ENCODE data around the gene INKA2.

INKA2 gene

DNA sequence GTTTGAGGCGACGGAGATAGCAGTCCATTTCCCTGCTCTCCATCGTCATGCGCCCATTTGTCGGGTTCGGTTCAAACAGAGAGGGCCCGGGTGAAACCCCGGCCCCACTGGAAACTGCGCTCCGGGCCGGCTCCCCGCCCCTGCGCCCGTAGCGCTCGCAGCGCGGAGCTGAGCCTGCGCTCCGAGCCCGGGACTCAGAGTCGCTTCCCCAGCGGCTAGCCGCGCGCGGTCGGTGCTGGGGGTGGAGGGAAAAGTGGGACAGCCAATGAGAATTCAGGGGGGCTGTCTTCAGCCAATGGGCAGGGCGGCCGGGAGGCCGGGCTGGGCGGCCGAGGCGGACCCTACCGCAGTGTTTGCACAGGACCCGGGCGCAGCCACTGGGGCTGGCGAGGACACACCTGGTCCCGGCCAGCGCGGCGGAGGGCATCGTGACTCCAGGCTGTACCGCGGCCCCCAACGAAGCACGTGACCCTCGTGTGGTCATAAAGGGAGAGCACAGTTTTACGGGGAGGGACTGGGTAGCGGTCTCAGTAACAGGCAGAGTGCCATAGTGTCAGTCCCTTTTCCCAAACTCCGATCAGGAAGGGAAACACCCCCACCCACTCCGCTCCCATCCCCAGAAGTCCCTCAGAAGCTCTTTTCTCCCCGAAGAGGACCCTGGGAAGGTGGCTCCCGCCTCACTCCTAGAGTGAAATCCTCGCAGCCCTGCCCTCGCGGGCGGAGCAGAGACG is at the start of gene INKA2:
Gene INKA2 (minus strand): TSS at position 202 of the 731 bp plus-strand sequence. CDS start 153 bp downstream, at position 49.
- DNase-seq (ENCODE audit: low spot score) = peak; percentile 72

DNA sequence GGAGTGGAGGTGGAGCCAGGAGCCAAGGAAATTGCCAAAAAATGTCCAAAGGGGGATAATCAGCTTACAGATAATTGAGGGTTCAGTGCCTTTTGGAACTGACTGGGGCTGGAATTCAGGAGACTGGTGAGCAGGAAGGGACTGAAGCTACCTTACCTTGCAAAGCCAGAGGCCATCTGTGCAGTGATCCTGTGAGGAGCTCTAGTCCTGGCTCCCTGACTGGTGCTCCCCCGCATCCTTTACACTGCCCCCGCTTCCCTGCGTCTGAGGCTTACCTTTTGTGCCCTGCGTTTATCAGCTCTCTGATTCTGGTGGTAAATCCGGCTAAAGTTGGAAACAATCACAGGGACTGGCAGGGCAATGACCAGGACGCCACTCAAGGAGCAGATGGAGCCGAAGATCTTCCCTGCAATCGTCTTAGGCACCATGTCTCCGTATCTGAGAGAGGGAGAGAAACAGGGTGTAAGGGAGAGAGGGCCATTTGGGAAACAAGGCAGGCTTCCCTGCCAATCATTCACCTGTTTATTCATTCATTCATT is 47.5 kb upstream of the INKA2 start:
- no peak for DNase-seq (ENCODE audit: low spot score)

- DNase-seq (ENCODE audit: low spot score) = no peak
These were observed 45.2 kb upstream of the INKA2 start for GRCh38 chr1:111784273-111784901.

DNA sequence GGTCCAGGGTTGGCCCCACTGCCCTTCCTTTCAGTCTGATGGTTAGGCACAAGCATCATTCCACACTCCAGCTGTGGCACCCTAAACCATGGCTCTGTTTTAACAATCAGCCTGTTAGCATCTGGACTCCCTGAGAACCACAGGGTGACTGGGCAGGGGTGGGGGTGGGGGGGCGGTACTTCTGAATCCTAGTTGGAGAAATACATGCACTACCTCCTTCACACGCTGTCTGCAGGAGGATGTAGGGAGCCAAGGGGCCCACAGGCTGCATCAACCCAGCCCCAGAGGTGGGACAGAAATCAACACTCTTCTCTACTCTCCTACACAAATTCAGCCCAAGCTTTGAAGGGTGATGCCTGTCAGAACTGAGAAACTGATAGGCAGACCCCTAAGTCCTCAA is 40.4 kb upstream of the INKA2 start:
- no peak for DNase-seq (ENCODE audit: low spot score)

GRCh38 chr1:111778541-111779051 is 39.4 kb upstream of the INKA2 start:
- no peak for DNase-seq (ENCODE audit: low spot score)

- DNase-seq (ENCODE audit: low spot score) = no peak
These were observed 38.9 kb upstream of the INKA2 start for GRCh38 chr1:111778066-111778465.

GRCh38 chr1:111777301-111777700 is 38.1 kb upstream of the INKA2 start:
- DNase-seq (ENCODE audit: low spot score) = no peak

DNA sequence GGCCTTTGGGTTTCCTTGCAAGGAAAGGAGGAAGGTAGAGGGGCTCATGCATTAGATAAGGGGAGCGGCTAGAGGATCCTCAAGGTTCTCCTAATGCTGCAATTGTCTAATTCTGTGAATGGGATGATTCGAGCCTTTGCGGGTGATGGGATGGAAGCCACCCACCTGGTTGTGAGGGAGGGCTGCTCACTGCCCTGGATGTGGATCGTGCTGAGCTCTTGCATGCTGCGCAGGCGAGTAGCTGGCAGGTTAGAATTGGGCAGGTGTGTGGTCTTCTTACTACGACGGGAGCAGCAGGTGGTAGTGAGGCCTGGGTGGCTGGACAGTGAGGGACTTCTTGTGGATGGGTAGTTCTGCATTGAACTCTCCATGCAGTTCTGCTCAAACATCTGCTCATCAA is 37.7 kb upstream of the INKA2 start:
- DNase-seq (ENCODE audit: low spot score) = no peak

GRCh38 chr1:111776391-111776790 is 37.2 kb upstream of the INKA2 start:
- no peak for DNase-seq (ENCODE audit: low spot score)

DNA sequence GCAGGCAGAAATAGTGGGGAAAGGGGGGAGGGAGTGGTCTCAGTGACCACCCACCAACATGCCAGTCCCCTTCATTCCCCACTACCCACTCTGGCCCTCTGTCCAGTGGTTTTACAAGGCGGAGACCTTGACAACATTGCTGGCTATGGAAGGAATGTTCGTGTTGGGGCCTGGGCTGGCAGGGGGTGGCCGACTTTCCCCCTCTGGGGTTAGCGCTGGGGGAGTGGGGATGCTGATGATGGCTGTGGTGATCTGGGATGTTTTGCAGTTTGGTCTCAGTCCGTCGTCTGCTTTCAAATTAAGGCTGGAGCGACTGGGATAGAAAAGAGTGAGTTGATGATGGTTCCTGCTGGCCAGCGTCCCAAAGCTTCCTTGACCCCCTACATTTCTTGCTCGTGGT is 36.8 kb upstream of the INKA2 start:
- DNase-seq (ENCODE audit: low spot score) = no peak

GRCh38 chr1:111770916-111771315 is 31.7 kb upstream of the INKA2 start:
- no peak for DNase-seq (ENCODE audit: low spot score)

GRCh38 chr1:111769517-111770146 is 30.4 kb upstream of the INKA2 start:
- DNase-seq (ENCODE audit: low spot score) = peak; percentile 71

GRCh38 chr1:111768625-111769024 is 29.4 kb upstream of the INKA2 start:
- DNase-seq (ENCODE audit: low spot score) = no peak

DNA sequence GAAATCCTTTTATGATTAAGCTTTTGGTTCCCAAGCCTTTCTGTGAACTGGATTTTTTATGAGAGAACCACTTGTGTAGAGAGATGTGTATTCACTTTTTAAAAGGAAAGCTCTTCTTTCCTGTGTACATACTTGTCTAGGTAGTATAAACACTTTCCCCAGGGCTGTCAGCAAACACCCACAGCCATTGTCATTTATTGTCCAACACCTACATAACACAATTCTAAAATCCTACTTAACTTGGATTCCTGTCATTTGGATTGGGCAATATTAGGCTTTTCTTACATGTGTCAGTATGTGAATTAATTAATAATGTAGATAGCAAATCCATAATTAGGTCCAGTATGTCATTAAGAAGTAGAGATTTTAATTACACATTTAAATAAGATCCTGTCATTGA is 28.8 kb upstream of the INKA2 start:
- no peak for DNase-seq (ENCODE audit: low spot score)

GRCh38 chr1:111762332-111762731 is 23.1 kb upstream of the INKA2 start:
- no peak for DNase-seq (ENCODE audit: low spot score)

GRCh38 chr1:111761717-111762116 is 22.5 kb upstream of the INKA2 start:
- no peak for DNase-seq (ENCODE audit: low spot score)

DNA sequence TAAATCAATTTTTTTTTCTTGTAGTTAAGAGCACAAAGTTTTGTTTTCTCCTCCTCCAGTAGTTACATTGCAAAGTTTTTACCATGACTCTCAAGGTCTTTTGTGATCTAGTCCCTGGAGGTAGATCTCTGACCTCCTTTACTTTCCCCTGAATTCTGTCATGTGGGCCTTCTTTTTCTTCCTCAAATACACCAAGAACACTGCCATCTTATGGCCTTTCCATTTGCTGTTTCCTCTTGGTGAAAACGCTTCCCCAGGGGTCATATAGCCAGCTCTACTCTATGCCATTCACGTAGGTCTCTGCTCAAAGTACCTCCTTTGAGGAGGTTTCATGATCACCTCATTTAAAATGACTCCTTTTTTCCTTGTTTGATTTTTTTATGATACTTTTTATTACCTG is 19.2 kb upstream of the INKA2 start:
- no peak for DNase-seq (ENCODE audit: low spot score)

DNA sequence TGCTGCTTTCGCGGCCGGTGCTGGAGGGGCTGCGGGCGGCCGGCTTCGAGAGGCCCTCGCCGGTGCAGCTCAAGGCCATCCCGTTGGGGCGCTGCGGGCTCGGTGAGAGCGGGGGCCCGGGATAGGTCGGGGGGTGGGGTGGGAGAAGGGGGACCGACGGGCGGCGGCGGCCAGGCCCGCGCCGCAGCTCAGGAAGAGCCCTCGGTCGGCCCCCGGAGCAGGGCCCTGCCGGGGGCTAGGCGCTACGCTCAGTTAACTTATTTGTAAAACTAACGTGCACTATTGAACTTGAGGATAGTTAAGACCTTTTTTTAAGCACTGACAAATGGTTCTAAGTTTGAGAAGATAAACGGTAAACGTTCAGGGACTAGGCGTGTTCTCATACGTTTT is 16.9 kb upstream of the INKA2 start:
- DNase-seq (ENCODE audit: low spot score) = no peak

DNA sequence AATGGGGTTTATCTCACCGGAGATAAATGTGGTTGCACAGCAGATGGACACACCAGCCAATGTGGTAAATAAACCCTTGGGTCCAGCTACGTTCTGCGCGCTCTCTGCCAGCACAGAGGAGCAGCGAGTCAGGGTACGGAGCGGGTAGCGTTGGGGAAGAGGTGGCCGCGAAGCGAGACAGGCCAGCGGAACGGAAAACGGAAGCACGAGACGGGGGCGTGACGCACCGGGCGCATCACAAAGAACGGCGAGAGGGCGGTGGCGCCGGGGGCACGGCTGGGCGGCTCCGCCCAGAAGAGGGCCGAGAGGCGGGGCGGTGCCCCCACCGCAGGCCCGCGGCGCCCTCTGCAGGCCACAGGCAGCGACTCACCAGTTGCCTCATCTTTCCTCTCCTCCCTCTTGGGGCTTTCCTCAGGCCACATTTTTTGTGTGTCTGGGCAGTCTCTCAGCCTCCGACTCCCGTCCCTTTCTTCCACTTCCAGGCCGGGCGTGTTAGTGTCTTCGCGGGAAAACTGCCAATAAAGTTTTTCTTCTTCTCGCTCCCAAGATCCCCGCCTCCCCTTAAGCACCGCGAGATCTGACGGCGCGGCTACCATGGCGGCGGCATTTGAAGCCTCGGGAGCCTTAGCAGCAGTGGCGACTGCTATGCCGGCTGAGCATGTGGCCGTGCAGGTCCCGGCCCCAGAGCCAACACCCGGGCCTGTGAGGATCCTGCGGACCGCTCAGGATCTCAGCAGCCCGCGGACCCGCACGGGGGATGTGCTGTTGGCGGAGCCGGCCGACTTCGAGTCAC is 16.3 kb upstream of the INKA2 start, which contains the start of gene DDX20:
Gene DDX20 (plus strand): TSS at position 571 of the 793 bp plus-strand sequence. CDS start 24 bp downstream, at position 595.
- DNase-seq (ENCODE audit: low spot score) = peak; percentile 92

DNA sequence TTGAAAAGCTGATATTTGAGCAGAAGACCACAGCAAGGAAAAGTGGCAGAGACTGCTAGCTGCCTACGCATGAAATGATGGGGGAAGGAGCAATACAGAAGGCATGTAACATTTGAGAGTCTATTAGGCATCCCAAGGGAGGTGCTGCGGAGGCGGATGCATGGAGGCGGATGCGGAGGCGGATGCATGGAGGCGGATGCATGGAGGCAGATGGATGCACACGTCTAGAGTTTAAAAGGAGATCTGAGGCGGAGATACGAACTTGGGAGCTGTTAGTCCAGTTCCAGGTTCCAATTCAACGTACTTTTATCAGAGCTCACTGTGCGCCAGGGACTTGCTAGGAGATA is 15.8 kb upstream of the INKA2 start:
- DNase-seq (ENCODE audit: low spot score) = peak; percentile 62

GRCh38 chr1:111751906-111752575 is 12.8 kb upstream of the INKA2 start:
- no peak for DNase-seq (ENCODE audit: low spot score)
